HG03025 (cell line): ENCODE measurements around the gene COL12A1.

Experiments used
- ATAC-seq: cut with Tn5 transposase; IDR thresholded peaks from one replicate; pipeline ENCODE4 v1.9.1; 2021; ENCODE audit warnings: mild to moderate bottlenecking, moderate library complexity; ENCODE audit not compliant: unreplicated experiment, low FRiP score

COL12A1 gene

GRCh38 chr6:75108333-75108974 is 97.4 kb downstream of the COL12A1 start:
- ATAC-seq = no peak

DNA sequence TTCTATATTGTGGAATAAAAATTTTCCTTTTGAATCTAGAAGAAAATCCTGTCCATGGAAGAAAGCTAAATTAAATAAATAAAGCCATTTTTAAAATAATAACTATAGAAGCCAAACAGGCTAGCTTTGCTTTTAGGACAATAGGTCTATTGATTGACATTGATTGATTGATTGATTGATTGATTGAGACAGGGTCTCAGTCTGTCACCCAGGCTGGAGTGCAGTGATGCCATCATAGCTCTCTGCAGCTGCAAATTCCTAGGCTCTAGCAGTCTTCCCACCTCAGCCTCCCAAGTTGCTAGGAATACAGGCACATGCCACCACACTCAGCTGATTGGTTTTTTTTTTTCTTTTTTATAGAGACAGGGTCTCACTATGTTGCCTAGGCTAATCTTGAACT is 97.9 kb downstream of the COL12A1 start:
- no peak for ATAC-seq

- ATAC-seq = no peak
Measured at GRCh38 chr6:75106426-75106825, 99.4 kb downstream of the COL12A1 start.

DNA sequence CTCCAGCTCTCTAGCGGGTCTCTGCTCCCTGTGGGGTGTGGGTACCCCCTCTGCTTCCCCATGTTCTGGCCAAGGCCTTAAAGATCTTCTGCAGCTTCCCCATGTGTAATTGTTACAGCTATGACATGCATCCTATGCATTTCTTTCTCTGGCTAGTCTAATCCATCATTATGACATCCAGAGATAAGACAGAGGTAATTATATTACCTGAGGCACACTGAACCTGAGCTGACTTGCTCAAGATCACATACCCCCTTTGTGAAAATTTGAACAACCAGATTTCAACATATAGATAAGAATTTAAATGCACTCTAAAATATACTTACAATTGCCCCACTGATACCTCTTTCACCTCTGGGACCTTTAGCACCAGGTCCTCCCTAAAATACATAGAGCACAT is 102.4 kb downstream of the COL12A1 start:
- no peak for ATAC-seq

DNA sequence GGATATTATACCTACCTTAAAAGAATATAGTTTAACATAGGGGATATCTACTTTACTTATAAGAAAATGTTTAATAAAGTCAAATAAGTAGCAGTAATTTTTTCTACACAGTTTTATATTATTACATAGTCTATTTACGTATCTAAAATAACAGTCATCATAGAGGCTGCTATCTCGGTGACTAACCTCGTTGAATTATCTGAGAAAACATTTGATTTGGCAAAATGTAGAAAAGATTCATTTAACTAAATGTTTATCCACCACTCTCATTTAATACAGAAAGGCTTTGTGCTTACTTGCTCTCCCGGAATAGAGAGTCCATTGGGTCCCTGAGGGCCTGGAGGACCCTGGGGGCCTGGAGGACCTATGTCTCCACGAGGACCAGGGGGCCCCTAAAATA is 103.6 kb downstream of the COL12A1 start:
- no peak for ATAC-seq

GRCh38 chr6:75101896-75102295 is 104.0 kb downstream of the COL12A1 start:
- no peak for ATAC-seq

DNA sequence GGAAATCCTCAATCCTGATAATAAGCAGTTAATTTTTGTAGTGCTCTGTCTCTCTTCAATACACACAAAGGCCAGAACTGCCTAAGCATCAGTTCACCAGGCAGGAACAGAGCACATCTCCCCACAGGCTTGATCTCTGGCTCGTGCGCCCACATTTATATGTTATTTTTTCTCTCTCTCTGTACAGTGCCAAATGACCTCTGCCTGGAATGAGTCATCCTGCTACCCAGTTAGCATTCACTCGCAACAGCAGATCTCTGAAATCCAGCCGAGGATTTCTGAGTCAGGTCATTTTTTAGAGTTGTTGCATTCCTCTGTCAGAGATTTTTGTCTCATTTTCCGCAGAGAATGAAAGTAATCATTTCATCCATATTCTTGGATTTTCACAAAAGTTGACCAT is 107.1 kb downstream of the COL12A1 start:
- ATAC-seq = no peak

GRCh38 chr6:75096966-75097365 is 108.9 kb downstream of the COL12A1 start:
- no peak for ATAC-seq

DNA sequence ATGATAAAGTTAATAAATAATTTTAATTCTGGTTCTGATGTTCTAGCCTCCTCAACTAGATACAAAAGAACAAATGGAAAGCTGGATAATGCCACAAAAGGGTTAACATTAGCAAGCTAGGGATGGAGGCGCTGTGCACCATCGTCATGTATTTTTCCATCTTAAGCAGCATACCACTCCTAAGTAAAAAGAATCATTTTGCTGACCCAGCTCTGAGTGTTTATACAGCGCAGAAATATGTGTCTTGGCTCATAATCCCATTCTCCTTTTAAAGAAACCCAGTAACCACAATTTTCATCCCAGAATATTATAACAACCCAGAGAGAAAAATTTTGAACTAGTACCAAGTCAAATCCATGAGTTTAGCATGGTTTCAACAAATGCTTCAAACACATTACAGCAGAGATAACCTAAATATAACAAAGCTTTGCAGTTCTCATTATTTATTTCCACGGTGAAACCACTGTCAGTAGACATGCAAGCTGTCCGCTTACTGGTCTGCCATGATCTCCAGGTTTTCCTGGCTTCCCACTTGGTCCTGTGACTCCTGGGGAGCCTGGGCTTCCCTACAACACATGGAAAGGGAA is 111.1 kb downstream of the COL12A1 start:
- no peak for ATAC-seq

- ATAC-seq = no peak
Measured at GRCh38 chr6:75091467-75092190, 114.2 kb downstream of the COL12A1 start.

GRCh38 chr6:75090576-75090975 is 115.3 kb downstream of the COL12A1 start:
- no peak for ATAC-seq

- no peak for ATAC-seq
Measured at GRCh38 chr6:75089921-75090320, 115.9 kb downstream of the COL12A1 start.

GRCh38 chr6:75089151-75089897 is 116.5 kb downstream of the COL12A1 start:
- no peak for ATAC-seq

DNA sequence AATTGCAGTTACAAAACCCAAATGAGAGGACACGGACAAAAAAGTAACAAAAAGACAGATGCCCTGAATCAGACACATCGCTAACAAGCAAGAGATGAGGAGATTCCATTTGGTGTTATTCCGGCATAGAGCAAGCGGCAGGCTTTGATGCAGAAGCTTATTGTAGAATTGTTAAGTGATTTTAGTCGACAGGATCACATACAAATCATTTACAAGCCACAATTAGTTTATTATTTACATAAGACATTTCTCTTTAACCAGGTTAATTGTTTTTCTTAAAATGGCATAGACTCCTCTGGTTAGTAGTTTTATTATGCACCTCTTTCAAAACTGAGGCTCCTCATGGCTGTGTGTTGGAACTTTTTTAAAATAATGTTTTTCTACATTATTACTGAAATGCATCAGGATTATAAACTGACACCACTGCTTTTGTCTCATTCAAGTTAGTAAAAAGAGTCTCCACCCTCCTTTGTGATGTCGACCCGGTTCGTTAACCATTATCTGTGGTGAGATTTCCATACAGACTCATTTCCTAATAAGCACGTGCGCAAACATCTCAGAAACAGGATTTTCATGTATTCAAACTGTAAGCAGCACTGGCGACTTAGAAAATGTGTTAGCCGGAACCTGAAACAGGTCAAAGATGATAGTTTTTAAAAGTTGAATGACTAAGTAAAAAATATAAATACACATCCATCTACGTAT is 119.8 kb downstream of the COL12A1 start:
- no peak for ATAC-seq

- no peak for ATAC-seq
Measured at GRCh38 chr6:75084872-75085381, 120.9 kb downstream of the COL12A1 start.

DNA sequence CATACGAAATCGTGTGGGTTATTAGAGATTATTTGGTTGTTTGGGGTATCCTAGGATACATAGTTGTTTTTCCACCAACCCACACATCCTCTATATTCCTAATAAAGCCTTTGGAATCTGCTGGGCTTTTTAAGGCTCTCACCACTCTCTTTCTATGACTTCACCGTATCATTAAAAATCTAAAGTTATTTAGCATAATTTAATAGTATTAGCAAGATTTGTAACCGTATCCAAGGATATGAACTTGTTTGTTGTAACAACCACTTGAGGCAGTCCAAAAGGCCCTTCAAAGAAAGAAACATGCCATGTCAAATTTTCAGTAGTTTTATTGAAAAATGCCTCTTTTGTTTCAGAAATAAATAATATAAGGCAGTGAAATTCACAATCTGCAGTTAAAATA is 121.8 kb downstream of the COL12A1 start:
- no peak for ATAC-seq

DNA sequence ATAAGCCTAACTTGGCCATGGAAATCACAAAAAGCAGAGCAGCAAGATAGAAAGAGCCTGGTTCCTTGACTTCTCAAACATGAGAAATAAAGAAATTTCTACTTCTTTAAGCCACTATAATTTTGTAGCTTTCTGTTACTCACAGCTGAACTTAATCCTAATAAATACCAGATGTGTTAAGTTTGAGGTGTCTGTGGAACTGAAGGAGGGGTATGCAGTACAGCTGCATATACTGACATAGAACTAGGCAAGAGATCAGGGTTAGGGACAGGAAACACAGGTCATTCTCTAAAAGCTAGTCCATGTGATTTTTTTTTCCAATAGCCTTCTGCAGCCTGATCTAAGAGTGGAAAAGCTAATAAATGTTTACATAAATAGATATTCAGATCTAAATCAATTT is 123.9 kb downstream of the COL12A1 start:
- no peak for ATAC-seq

DNA sequence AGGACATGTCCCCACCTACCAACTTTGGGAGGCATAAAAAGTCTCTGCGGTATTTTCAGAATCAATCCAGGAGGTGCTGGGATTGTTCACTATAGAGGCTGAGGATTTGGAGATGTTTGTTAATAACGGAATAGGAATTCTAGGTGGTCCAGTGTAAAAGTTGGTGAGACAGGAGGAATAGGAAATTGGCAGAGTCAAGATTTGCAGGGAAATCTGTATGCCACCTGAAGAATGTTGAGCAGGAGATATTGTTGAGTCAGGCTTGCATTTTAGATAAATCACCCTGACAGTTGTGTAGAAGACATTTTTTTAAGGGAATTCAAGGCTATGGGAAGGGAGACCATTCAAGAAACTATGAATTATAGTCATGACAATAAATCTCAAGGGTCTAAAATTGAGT is 124.8 kb downstream of the COL12A1 start:
- no peak for ATAC-seq

DNA sequence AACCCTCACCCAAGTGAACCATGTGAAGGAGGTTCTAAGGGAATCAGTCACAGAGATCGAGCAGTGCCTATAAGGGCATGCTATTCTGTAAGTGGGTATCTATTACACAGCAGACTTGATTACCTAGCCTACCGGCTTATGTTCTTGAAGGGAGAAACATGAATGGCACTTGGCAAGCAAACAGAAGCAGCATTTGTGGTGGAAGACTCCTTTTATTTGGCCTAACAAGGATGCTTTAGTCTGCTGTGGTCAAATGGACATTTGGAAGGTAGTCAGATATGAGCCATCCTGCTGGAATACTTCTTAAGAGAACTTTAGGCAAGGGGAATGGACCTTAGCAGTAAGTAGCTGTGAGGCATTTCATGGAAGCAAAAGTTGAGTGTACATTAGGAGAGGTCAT is 126.3 kb downstream of the COL12A1 start:
- ATAC-seq = no peak

GRCh38 chr6:75077701-75078100 is 128.2 kb downstream of the COL12A1 start:
- no peak for ATAC-seq
